ENCODE results near the gene TMCO4.

DNA sequence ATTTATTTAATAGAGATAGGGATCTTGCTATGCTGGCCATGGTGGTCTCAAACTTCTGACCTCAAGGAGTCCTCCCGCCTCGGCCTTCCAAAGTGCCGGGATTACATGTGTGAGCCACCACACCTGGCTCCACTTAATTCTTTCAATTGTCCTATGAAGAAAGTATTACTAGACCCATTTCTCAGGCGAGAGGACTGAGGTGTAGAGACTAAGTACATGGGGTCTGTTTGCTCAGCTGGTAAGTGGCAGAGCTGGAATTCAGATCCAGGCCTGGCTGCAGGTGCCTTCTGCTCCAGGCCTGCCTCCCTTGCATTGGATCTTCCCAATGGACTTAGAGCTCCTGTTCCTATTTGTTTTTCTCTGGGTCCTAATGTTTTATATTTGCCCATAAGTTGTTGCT, 79.5 kb downstream of the TMCO4 start:
- TF ChIP-seq, protein P1, sequence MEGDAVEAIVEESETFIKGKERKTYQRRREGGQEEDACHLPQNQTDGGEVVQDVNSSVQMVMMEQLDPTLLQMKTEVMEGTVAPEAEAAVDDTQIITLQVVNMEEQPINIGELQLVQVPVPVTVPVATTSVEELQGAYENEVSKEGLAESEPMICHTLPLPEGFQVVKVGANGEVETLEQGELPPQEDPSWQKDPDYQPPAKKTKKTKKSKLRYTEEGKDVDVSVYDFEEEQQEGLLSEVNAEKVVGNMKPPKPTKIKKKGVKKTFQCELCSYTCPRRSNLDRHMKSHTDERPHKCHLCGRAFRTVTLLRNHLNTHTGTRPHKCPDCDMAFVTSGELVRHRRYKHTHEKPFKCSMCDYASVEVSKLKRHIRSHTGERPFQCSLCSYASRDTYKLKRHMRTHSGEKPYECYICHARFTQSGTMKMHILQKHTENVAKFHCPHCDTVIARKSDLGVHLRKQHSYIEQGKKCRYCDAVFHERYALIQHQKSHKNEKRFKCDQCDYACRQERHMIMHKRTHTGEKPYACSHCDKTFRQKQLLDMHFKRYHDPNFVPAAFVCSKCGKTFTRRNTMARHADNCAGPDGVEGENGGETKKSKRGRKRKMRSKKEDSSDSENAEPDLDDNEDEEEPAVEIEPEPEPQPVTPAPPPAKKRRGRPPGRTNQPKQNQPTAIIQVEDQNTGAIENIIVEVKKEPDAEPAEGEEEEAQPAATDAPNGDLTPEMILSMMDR (IDR thresholded peaks at IDR 0.05), result no peak
- TF ChIP-seq POLR2AphosphoS5 (IDR thresholded peaks at IDR 0.05; ENCODE audit: insufficient read depth in 1 of 2, low read depth in 1 of 2), result no peak
